ENCODE results near the gene CAPN13.
A peak's percentile ranks its signal among the peaks of the same experiment; 100 is the strongest.

The CAPN13 gene

DNA sequence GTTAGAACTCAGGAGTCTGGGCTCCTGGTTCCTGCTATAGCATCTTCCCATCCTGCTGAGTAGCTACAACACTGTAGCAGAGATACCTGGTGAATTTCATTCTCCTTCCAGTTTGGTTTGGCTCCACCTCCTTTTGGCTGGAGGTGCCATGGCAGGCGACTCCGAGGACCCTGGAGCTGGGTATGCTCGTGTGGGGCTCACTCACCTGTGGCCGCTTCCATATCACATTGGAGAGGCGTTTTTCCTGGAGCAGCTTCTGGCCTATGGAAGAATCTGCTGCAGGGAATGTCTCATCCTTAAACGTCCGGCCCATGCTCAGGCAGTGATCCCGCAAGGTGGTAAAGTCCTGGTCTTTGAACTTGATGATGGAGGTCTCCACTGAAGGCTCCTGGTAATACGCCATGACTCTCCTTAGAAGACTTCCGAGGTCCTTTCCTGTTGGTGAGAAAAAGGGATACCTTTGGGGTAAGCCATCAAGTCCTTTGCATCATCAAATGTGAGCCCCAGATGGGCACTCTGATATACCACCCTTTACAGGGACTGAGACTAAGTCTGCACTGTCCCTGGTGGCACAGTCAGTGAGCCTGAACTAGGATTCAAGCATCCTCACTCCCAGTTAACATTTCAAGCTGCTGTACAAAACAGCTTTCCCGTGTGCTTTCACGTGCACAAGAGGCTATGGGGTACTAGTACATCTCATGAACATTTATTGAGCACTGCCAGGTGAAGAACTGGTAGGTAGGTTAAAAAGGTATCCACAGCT lies 20.1 kb downstream of the CAPN13 start:
- no peak for DNase-seq

GRCh38 chr2:30784682-30785081 lies 22.6 kb downstream of the CAPN13 start:
- no peak for DNase-seq

- no peak for DNase-seq
These were observed 25.2 kb downstream of the CAPN13 start for GRCh38 chr2:30781961-30782533.

DNA sequence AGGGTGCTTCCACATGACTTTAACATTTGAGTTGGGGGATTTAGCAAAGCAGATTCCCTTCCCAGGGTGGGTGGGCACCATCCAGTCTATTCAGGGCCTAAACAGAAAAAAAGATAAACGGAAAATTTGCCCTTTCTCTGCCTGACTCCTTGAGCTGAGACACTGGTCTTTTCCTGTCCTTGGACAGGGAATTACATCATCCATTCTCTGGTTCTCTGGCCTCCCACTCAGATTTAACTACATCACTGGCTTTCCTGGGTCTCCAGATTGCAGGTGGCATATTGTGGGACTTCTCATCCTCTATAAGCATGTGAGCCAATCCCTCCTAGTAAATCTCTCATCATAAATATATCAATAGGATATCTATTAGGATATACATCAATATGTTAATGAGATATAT lies 25.8 kb downstream of the CAPN13 start:
- no peak for DNase-seq

DNA sequence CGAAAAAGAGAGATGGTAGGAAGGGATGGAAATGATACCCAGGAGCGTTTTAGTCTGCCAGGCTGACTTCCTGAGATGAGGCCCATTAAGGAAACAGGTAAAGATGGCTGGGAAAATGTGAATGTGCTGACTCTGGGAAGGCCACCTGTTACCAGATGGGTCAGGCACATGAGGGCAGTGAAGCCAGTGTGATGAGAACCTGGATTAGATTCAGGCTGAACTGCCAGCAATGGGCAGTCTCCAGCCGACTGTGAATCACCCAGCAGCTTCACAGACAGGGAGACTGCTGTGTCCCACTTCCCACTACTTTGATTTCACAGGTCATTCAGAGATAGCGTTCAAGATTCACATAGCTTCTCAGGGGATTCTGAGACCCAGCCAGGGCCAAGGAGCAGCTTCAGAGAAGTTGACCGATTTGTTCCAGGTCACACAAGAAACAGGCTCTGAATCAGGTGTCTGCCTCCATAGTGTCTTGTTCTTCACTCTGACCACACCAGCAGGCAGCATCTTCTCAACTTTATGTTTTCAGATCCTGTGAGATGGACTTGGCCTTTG lies 26.4 kb downstream of the CAPN13 start:
- no peak for DNase-seq

GRCh38 chr2:30778611-30779010 lies 28.6 kb downstream of the CAPN13 start:
- DNase-seq = no peak

- DNase-seq = no peak
These were observed 29.4 kb downstream of the CAPN13 start for GRCh38 chr2:30777661-30778505.

GRCh38 chr2:30776831-30777635 lies 30.2 kb downstream of the CAPN13 start:
- no peak for DNase-seq

GRCh38 chr2:30775833-30776232 lies 31.4 kb downstream of the CAPN13 start:
- no peak for DNase-seq

DNA sequence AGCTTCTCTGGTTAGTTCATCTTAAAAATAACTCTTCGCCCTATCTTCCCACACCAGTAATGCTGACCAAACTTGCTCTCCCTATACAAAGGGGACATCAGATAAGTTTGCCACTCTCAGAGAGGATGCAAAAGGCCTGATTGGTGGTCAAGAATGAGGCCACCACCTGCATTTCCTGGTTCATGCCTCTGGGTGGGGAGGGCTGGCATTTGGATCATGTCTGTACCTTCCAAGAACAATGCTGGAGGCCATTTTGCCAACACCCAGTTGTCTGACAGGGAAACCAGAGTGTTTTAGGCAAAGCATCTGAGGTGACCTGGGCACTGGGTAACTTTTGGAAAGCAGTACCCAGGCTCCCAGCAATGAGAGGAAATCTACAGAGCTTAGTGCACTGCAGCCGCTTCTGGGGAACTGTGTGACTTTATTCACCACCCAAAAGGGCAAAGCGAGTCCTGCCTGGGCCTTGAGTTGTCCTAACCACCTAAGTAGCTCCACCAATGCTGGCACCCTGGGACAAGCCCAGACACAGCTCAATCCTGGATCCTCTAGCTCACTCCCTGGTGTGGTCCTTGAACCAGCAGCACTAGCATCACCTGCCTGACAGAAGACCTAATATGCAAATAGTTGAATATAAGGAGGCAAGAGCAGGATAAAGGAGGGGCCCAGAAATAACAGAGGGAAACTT lies 35.1 kb downstream of the CAPN13 start:
- DNase-seq = no peak

- DNase-seq = peak; percentile 66
These were observed 36.2 kb downstream of the CAPN13 start for GRCh38 chr2:30770816-30771576.

DNA sequence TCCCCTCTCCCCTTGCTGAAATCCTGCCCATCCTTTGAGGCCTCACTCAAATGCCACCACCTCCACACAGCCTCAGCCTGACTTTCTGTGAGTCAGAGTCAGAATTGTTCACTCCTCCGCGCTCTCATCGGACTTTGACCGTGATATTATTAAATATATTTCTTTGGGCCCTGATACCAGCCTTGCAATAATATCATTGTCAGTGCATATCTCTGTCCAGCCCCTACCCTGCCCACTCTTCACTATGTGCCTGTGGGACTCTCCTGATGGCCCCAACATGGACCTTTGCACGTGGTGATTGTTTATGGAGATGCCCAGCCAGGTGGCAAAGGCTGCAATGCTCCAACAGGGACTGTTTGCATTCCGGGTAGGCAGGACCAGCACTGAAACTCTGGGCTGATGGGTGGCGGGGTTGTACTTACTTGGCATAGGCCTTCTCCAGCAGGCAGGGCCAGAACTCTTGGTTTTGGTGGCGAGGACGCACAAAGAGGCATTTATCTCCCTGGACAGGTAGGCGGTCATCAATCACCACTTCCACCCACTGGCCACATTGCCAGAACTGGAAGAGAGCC lies 37.3 kb downstream of the CAPN13 start:
- no peak for DNase-seq

DNA sequence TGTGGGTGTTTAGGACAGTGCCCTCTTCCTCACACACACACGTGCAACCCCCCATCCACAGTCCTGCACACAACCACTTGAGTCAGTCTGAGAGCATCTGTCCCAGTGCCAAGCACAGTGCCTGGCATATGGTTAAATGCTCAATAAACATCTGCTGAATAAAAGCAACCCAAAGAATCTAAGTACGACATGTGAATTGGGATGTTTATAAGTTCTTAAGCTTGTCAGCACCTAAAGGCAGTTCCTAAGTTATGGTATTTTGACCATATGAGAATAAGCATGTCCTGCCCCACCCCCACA lies 37.8 kb downstream of the CAPN13 start:
- DNase-seq = no peak

DNA sequence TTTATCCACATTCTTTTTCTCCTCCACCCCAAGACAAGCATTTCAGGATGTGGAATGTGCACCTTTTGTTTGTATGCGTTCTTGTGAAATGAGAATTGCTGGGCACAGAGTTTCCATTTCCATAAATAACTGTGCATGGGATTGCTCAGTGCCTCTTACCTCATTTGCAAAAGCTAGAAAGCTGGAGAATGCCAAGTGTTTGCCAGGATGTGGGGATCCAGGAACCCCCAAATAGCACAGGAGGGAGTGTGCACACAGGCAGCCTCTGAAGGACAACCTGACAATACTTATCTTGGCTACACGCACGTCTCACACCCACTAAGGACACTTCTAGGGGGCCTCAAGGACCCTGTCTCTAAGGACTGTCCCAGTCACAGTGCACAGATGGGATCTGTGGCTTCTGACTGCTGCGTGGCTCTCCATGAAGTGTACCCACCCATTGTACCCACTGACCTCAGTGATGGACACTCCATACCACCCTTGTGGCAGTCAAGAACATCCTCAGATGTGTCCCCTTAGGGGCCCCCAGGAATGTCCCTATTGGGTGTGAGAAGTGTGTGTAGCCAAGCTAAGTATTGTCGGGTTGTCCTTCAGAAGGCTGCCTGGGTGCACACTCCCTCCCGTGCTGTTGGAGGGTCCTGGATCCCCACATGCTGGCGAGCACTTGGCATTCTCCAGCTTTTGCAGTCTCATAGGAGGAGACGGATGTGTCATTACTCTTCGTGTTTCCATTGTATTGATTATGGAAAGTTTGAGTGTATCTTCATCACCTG lies 38.4 kb downstream of the CAPN13 start:
- no peak for DNase-seq

DNA sequence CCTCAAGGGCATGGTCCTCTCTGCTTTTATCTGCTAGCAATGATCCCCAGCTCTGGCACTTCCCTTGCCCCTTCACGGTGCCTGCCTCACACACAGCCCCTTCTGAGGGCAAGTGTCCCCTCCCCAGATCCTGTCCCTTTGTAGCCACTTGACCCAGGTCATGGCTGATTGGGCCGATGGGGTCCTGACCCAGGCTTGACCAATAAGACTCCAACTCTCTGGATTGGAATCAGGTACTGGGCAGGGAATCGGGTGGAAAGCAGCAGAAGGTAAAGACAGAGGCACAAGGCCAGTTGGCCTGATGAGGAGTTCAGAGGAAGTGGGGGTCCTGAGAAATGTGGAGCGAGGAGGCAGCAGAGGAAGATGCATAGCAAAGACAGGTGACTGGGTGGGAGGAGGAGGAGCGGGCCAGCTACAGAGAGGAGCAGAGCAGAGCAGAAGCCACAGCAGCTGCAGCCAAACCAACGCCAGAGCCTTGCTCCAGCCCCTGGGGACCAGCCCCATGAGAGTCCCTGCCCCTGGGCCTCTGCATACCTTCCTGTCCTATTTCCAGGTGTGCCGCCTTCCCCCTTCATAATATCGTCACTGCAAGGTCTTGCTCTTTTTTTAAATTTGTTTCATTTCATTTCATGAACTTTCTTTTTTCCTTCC lies 39.1 kb downstream of the CAPN13 start:
- no peak for DNase-seq

GRCh38 chr2:30766666-30767065 lies 40.6 kb downstream of the CAPN13 start:
- DNase-seq = no peak

DNA sequence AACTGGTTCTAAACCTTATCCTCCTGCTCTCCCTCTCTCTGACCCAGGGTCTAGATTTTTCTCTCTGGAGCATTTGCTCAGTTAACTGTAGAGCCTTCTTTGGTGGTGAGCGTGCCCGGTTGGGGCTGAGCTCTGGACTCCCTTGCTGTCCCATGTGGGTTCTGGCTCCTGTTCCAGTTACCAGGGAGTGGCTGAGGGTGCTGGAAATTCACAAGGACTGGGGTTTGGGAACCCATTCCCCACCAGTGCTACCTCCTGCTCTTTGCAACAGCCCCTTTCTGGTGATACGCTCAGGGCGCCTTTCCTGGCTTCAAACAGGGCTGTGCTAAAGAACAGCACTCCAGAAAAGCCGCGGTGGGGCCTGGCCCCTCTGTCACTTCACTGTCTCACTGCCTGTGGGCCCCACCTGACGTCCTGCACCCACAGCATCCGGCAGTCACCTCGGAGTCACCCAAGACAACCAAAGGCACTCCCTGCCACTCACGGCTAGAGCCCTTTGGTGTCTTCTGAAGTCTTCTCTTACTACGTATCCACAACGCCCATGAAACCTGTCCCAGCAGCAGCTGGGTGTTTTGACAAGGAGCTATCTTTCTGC lies 41.3 kb downstream of the CAPN13 start:
- no peak for DNase-seq

- no peak for DNase-seq
These were observed 42.1 kb downstream of the CAPN13 start for GRCh38 chr2:30765191-30765590.
